ENCODE measurements around the gene ISCU. TPM values are rescaled to one million over a fixed set of nuclear protein-coding genes. Genes with fewer than 3 reads are reported as not detected.

The ISCU gene
- total RNA-seq, 4 donors from 2014 or later: 189 to 297 (median 212) TPM

DNA sequence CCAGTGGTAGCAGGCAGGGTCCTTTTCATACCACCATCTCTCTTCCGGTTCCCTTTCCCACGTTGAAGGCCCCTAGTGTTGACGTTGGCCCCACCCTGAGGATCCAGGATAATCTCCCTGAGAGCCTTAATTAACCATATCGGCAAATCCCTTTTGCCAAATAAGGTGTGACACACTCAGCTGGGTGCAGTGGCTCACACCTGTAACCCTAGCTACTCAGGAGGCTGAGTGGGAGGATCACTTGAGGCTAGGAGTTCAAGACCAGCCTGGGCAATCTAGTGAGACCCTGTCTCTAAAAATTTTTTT is 38.3 kb downstream of the ISCU start:
- TF ChIP-seq, protein P1, sequence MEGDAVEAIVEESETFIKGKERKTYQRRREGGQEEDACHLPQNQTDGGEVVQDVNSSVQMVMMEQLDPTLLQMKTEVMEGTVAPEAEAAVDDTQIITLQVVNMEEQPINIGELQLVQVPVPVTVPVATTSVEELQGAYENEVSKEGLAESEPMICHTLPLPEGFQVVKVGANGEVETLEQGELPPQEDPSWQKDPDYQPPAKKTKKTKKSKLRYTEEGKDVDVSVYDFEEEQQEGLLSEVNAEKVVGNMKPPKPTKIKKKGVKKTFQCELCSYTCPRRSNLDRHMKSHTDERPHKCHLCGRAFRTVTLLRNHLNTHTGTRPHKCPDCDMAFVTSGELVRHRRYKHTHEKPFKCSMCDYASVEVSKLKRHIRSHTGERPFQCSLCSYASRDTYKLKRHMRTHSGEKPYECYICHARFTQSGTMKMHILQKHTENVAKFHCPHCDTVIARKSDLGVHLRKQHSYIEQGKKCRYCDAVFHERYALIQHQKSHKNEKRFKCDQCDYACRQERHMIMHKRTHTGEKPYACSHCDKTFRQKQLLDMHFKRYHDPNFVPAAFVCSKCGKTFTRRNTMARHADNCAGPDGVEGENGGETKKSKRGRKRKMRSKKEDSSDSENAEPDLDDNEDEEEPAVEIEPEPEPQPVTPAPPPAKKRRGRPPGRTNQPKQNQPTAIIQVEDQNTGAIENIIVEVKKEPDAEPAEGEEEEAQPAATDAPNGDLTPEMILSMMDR (IDR thresholded peaks at IDR 0.05; ENCODE audit: low read depth): no peak

GRCh38 chr12:108602209-108602705 is 39.9 kb downstream of the ISCU start:
- TF ChIP-seq, protein P1 (IDR thresholded peaks at IDR 0.05; ENCODE audit: low read depth): no peak

DNA sequence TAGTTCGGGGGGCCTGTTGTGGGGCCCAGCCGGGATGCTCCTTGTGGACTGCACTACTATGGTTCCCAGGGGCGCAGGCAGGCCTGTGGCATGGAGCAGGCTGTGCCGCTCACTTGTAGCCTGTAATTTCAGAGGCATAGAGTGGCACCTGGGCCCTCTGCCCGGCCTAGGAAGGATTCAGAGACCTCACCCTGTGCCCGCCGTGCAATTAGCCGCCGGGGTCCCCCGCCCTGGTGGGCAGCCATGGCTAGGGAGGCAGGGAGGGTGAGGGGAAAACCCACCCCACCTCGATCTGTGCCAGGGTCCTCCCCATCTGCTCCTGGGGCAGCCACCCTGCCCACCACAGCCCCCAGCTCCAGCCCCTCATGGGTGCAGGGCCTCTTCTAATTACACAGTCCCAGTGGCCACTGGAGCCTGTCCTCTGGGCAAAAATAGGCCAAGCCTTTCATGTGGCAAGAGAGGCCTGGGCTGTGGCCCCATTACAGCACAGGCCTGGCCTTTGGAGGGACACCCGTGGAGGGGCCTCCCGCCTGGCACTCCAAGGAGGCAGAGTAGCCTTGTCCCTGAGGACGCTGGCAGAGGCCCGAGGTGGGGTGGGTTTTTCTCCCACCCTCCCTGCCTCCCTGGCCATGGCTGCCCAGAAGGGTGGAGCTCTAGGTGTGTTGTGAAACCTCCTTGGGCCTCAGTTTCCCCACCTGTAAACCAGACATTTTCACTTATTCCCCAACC is 40.7 kb downstream of the ISCU start:
- TF ChIP-seq, protein P1 (IDR thresholded peaks at IDR 0.05; ENCODE audit: low read depth): no peak

DNA sequence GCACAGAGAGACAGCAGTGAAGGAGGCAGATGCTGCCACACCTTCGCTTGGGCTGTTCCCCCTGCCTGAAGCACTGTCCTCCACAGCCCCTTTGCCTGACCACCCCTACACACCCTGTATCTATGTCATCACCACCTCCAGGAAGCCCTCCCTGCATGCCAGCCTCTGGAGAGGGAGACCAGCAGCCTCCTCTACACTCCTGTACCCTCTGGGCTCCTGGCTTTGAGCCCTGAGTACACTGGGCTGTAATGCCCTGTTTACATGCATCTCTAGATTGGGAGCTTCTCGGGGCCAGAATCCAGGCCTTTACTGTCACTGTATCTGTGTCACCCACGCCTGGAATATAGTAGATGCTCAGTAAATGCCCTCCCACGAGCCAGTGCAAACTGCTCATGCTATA is 41.3 kb downstream of the ISCU start:
- TF ChIP-seq, protein P1 (IDR thresholded peaks at IDR 0.05; ENCODE audit: low read depth): no peak

- TF ChIP-seq, protein P1 (IDR thresholded peaks at IDR 0.05; ENCODE audit: low read depth): no peak
These were observed 42.0 kb downstream of the ISCU start for GRCh38 chr12:108604208-108604941.

DNA sequence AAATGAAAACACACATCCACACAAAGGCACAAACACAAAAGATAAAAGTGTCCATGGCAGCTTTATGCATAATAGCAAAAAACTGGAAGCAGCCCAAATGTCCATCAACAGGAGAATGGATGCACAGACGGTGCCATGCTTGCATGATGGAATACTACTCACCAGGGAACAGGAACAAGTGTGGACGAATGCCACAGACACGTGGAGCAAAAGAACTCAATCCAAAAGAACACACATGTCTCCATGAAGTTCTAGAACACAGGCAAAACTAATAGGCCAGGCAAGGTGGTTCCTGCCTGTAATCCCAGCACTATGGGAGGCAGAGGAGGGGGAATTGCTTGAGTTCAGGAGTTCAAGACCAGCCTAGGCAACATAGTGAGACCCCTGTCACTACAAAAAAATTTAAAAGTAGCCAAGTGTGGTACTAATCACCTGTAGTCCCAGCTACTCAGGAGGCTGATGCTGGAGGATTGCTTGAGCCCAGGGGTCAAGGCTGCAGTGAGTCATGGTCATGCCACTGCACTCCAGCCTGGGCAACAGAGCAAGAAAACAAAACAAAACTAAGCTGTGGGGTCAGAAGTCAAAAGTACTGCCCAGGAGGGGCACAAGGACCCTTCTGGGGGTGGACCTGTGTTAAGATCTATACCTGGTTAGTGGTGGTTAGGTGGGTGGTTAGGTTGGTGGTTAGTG is 42.7 kb downstream of the ISCU start:
- TF ChIP-seq, protein P1 (IDR thresholded peaks at IDR 0.05; ENCODE audit: low read depth): no peak

All from subcutaneous adipose tissue (tissue), 4 donors.